HepG2 (cell line): ENCODE data around the gene CDH2.

Experiments used
- ELF4 ChIP-seq: sonication (generic); formaldehyde crosslinking; IDR thresholded peaks from 2 replicates; pipeline ENCODE4 v1.5.0; 2020; ENCODE audit warnings: missing genetic modification reagents, mild to moderate bottlenecking, moderate library complexity, borderline replicate concordance
- MED13 ChIP-seq: sonication (generic); formaldehyde crosslinking; IDR thresholded peaks from 2 replicates; pipeline ENCODE4 v1.5.0; 2020; ENCODE audit warnings: missing genetic modification reagents
- NBN ChIP-seq: fragments of 450-650 bp; conservative IDR thresholded peaks from 2 replicates; pipeline ENCODE4 v1.6.1; 2017
- POLR2AphosphoS5 ChIP-seq: IDR thresholded peaks from 2 replicates; pipeline ENCODE4 v1.6.1; 2012; ENCODE audit warnings: low read depth, low read length
- SP2 ChIP-seq: sonication (generic); formaldehyde crosslinking; IDR thresholded peaks from 2 replicates; pipeline ENCODE4 v1.5.1; 2020; ENCODE audit warnings: mild to moderate bottlenecking, missing genetic modification reagents
- TAF1 ChIP-seq: sonication (generic); formaldehyde crosslinking; IDR thresholded peaks from 2 replicates; pipeline ENCODE4 v1.4.0; 2020; ENCODE audit warnings: missing genetic modification reagents
- ZNF20 ChIP-seq: sonication (generic); formaldehyde crosslinking; IDR thresholded peaks from 2 replicates; pipeline ENCODE4 v1.4.0; 2020; ENCODE audit warnings: mild to moderate bottlenecking, moderate library complexity, missing genetic modification reagents
- ZNF274 ChIP-seq: sonication (generic); formaldehyde crosslinking; IDR thresholded peaks from 2 replicates; pipeline ENCODE4 v1.5.1; 2020; ENCODE audit warnings: mild to moderate bottlenecking, missing genetic modification reagents
- TF ChIP-seq, protein P1 (sequence below): sonication (generic); formaldehyde crosslinking; conservative IDR thresholded peaks from 2 replicates; pipeline ENCODE4 v1.8.1; 2023; ENCODE audit warnings: missing genetic modification reagents
- TF ChIP-seq, protein P2 (sequence below): IDR thresholded peaks from 2 replicates; pipeline ENCODE4 v1.6.1; 2012; ENCODE audit warnings: inconsistent platforms
- TF ChIP-seq, protein P3 (sequence below): fragments of 450-650 bp; IDR thresholded peaks from 2 replicates; pipeline ENCODE4 v1.6.1; 2017
- TF ChIP-seq, protein P4 (sequence below), 2 experiments: sonication (generic) in 1 of 2; formaldehyde crosslinking in 1 of 2; IDR thresholded peaks; 2 replicates each; pipeline versions ENCODE4 v1.4.0 to v1.6.1; 2018 to 2020; ENCODE audit warnings: missing genetic modification reagents in 2 of 2, borderline replicate concordance in 1 of 2, low read depth in 1 of 2, mild to moderate bottlenecking in 1 of 2, missing biosample characterization in 1 of 2

DNA sequence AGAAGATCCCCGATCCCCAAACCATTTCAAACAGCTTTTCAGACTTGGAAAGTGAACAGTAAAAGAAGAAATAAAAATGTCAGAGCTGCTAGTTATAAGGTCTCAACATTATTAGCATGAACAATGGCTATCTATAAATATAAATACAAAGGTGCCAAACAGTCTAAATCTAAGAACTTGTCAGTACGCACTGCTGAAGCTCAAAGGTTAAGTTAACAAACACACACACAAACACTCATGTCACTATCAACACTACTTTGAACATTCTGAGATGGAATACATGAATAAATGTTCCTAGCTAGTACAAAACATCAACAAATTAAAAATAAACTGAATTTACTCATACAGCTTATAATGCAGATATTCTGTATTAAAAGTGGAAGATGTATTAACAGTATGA is 108.7 kb downstream of the CDH2 start:
- no peak for TF ChIP-seq POLR2AphosphoS5
- TF ChIP-seq, protein P1, sequence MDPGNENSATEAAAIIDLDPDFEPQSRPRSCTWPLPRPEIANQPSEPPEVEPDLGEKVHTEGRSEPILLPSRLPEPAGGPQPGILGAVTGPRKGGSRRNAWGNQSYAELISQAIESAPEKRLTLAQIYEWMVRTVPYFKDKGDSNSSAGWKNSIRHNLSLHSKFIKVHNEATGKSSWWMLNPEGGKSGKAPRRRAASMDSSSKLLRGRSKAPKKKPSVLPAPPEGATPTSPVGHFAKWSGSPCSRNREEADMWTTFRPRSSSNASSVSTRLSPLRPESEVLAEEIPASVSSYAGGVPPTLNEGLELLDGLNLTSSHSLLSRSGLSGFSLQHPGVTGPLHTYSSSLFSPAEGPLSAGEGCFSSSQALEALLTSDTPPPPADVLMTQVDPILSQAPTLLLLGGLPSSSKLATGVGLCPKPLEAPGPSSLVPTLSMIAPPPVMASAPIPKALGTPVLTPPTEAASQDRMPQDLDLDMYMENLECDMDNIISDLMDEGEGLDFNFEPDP (CRISPR knock-in tag), result no peak
- no peak for TF ChIP-seq ELF4 (CRISPR knock-in tag)
- no peak for TF ChIP-seq TAF1
- TF ChIP-seq, protein P2, sequence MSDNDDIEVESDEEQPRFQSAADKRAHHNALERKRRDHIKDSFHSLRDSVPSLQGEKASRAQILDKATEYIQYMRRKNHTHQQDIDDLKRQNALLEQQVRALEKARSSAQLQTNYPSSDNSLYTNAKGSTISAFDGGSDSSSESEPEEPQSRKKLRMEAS, result no peak
- TF ChIP-seq, protein P3, sequence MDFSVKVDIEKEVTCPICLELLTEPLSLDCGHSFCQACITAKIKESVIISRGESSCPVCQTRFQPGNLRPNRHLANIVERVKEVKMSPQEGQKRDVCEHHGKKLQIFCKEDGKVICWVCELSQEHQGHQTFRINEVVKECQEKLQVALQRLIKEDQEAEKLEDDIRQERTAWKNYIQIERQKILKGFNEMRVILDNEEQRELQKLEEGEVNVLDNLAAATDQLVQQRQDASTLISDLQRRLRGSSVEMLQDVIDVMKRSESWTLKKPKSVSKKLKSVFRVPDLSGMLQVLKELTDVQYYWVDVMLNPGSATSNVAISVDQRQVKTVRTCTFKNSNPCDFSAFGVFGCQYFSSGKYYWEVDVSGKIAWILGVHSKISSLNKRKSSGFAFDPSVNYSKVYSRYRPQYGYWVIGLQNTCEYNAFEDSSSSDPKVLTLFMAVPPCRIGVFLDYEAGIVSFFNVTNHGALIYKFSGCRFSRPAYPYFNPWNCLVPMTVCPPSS, result no peak
- TF ChIP-seq SP2 (CRISPR knock-in tag), result no peak
- TF ChIP-seq MED13 (CRISPR knock-in tag), result no peak
- TF ChIP-seq, protein P4, sequence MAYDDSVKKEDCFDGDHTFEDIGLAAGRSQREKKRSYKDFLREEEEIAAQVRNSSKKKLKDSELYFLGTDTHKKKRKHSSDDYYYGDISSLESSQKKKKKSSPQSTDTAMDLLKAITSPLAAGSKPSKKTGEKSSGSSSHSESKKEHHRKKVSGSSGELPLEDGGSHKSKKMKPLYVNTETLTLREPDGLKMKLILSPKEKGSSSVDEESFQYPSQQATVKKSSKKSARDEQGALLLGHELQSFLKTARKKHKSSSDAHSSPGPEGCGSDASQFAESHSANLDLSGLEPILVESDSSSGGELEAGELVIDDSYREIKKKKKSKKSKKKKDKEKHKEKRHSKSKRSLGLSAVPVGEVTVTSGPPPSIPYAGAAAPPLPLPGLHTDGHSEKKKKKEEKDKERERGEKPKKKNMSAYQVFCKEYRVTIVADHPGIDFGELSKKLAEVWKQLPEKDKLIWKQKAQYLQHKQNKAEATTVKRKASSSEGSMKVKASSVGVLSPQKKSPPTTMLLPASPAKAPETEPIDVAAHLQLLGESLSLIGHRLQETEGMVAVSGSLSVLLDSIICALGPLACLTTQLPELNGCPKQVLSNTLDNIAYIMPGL (CRISPR knock-in tag; IDR thresholded peaks at IDR 0.05; ENCODE audit: borderline replicate concordance in 1 of 2, low read depth in 1 of 2), result no peak
- TF ChIP-seq NBN, result no peak
- no peak for TF ChIP-seq ZNF20 (CRISPR knock-in tag)
- TF ChIP-seq ZNF274 (CRISPR knock-in tag), result no peak
